Activated T-cell treated with anti-CD3 and anti-CD28 coated beads, Interleukin-2, amount 50 U/mL, for 1 hour (primary cell): ENCODE results near the gene GNAO1.
"Not testable (repeated sequence)": the region's sequence is repeated elsewhere in the genome, so short reads cannot be mapped to it uniquely, and the experiment has no call there.

Experiments used
- DNase-seq: peaks from one replicate; pipeline ENCODE4 v3.0.0-alpha.2; 2020

Gene GNAO1

GRCh38 chr16:56368545-56368944, 177.3 kb downstream of the GNAO1 start:
- no peak for DNase-seq

DNA sequence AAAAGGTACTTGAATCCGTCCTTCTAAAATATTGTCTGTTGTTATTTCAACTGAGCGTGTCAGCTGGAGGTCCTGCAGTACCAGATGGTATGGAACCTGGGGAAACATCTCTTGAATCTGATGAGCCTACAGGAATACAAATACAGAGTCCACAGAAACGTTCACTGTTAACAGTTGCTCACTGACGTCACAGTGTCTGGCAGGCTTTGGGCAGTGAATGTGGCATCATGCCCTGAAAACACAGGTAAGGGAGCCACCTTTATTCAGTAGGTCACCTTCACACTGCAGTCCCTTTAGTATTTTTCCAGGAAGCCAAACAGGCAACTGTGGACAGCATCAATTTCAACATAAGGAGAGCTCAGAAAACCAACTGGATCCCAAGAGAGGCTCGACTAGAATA, 177.9 kb downstream of the GNAO1 start:
- DNase-seq: no peak

DNA sequence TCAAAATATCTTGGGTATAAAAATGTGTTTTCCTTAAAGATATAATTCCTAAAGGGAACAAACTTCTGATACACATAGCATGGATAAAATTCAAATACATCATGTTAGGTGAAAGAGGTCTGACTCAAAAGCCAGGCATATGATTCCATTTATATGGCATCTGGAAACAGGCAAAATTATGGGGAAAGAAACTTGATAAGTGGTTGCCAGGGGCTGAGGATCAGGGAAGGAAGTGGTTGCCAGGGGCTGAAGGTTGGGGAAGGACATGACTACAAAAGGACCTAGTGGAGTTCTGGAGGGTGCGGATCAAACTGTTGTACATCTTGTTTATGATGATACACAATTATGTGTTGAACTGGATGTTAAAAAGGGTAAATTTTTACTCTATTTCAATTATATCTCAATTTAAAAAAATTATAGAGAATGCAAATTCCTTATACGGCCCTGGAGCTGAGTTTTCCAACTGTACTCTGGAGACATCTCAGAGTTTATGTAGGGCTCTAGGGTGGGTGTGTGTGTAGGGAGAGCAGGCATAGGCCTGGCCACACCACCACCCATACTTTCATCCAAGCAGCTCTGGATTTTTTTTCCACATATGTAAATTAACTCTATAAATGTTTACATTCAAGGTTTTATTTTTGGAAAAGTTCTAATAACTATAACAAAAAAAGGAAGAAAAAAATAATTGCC, 179.0 kb downstream of the GNAO1 start:
- DNase-seq: no peak

DNA sequence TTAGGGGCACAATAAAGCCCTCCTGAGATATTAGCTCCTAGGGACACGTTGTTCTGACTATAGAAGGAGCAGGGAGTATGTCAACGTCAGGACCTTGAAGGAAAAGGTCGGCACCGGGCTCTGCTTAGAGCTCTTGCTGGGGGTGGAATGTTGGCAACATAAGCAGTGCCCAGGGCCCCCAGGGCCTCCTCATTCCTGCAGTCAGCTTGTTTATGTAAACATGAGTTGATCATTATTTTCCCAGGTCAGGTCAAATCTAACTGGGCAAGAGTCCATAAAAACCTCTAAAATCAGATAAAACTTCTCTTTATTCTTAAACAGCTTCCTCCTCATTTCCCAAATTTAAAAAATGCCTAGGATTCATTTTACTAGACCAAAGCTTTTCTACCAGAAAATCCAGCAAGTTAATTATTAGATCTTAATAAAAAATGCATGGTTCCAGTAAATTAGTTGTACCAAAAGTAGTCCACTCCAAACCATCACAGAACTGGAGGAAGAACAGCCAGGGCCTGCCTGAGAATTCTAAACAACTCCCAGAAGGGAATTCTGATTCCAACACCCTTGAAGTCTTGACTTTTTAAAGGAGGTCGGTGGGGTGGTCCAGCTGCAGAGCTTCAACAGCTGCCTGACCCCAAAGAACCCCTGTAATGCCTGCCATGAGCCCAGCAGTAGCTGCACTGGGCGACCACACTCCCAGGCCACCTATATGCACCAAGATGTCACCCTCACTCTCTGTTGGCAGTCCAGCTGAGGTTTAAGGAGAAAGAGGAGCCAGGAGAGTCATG, 179.8 kb downstream of the GNAO1 start:
- no peak for DNase-seq

GRCh38 chr16:56371660-56371937, 180.3 kb downstream of the GNAO1 start:
- no peak for DNase-seq

GRCh38 chr16:56372013-56372634, 180.8 kb downstream of the GNAO1 start:
- DNase-seq: no peak

GRCh38 chr16:56373003-56373402, 181.7 kb downstream of the GNAO1 start:
- no peak for DNase-seq

DNA sequence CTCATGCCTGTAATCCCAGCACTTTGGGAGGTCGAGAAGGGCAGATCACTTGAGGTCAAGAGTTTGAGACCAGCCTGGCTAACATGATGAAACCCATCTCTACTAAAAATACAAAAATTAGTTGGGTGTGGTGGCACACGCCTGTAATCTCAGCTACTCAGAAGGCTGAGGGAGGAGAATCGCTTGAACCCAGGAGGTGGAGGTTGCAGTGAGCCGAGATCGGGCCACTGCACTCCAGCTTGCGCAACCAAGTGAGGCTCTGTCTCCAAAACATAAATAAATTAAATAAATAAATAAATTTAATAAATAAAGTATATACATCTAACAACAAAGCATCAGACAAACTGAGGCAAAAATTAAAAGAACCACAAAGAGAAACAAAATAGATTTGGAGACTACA, 184.5 kb downstream of the GNAO1 start:
- not testable (repeated sequence) for DNase-seq

- DNase-seq: not testable (repeated sequence)
Observed at GRCh38 chr16:56379044-56379443, 187.8 kb downstream of the GNAO1 start.

- not testable (repeated sequence) for DNase-seq
Observed at GRCh38 chr16:56380778-56381485, 189.6 kb downstream of the GNAO1 start.

GRCh38 chr16:56382459-56382858, 191.2 kb downstream of the GNAO1 start:
- no peak for DNase-seq

DNA sequence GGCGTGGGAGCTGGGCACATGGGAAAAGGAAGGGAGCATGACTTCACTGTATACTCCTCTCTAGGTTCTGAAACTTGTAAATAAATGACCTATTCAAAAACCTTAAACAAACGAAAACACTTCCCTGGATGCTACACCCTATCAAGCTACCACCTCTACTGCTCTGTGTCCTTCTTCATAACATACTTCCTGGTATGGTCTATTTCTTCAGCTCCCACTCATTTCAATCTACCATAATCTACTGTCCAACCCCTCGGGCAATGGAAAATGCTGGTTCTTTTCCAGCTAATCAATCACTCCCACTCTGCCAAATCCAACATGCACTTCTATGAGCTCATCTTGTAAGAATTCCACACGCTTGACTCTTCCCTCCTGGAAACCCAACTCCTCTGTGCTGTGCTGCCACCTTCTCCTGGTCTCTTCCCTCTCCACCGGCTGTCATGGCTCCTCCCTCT, 191.6 kb downstream of the GNAO1 start:
- DNase-seq: no peak

GRCh38 chr16:56384074-56384721, 192.9 kb downstream of the GNAO1 start:
- no peak for DNase-seq

DNA sequence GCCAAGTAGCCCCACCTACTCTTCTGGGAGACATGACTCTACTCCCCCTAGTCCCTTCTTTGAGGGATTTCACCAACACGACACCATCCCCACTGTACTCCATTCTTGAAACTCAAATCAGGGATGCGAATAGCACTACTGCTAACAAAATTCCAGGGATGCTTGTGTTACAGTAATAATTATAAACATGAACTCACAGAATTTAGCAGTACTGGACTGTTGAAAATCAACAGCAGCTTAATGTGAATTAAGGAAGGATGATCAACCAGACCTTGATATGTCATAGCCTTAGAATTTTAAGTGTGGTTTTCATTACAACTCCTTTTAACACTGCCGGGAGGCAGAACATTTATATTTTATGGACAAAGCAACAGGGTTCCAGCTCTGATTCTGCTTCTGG, 196.1 kb downstream of the GNAO1 start:
- no peak for DNase-seq

- no peak for DNase-seq
Observed at GRCh38 chr16:56388209-56388608, 196.9 kb downstream of the GNAO1 start.

- DNase-seq: no peak
Observed at GRCh38 chr16:56389554-56389953, 198.3 kb downstream of the GNAO1 start.

GRCh38 chr16:56396724-56397123, 205.4 kb downstream of the GNAO1 start:
- not testable (repeated sequence) for DNase-seq

- no peak for DNase-seq
Observed at GRCh38 chr16:56399047-56399446, 207.8 kb downstream of the GNAO1 start.

DNA sequence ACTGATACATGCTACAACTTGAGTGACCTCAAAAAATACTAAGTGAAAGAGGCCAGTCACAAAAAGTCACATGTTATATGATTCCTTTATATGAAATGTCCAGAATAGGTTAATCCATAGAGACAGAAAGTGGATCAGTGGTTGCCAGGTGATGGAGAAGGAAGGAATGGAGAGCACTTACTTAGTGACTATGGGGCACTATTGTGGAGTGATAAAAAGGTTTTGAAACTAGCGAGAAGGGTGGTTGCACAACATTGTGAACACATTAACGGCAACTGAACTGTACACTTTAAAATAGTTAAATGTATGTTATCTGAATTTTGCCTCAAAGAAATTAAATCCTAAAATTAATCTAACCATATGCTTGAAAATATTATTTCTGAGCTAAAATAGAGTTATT, 208.2 kb downstream of the GNAO1 start:
- no peak for DNase-seq

DNA sequence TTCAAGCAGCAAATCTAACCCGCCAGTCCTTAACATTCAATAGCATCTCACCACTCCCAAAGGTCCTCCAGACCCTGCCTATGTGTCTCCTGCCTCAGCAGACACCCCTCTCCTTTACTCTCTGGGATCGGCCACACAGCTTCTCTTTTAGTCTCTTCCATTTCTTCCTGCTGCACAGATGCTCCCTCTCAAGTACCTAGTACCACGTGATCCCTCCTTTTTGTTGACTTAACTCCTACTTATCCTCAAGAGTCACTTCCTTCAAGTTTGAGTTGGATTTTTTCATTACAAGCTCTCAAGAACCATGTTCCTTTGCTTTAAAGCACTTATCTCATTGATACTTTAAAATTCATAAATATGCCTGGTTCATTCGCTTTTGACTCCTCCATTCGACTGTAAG, 209.2 kb downstream of the GNAO1 start:
- no peak for DNase-seq

DNA sequence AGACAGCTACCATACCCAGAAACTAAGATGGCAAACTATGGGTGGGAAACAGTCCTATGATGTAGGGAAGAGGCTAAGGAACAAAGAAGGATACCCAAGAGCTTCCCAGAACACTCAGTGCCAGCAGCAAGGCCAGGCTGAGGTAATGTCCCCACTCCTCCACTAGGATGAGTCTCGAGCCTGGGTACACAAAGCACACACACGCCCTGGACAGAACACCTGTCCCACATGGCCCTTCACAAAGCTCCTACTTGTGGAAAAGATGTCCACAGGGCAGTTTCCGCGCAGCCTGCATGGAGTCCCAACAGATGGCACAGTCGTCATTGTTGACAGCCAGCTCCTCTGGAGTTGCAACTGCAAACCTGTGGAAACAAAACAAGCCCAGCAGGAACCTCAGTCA, 210.2 kb downstream of the GNAO1 start:
- DNase-seq: no peak

- no peak for DNase-seq
Observed at GRCh38 chr16:56405977-56406672, 214.8 kb downstream of the GNAO1 start.
